Fibroblast of lung (primary cell): Measurements from ENCODE around the gene CDC25C. TPM values are rescaled to one million over a fixed set of nuclear protein-coding genes. Genes with fewer than 3 reads are reported as not detected.

ENCODE experiments used
- DNase-seq, 2 donors: peaks; one replicate each; pipeline versions ENCODE4 v3.0.0 to v3.0.0-alpha.2; 2010; ENCODE audit warnings: low read depth in 2 of 2
- H2AFZ ChIP-seq: 2 replicates; pipeline ENCODE4 v1.5.1; 2012; ENCODE audit warnings: low read length, control low read depth, inconsistent platforms
- H3K27ac ChIP-seq: 2 replicates; pipeline ENCODE4 v1.5.1; 2011; ENCODE audit warnings: low read length, control low read depth; ENCODE audit not compliant: insufficient read depth
- H3K27me3 ChIP-seq: 2 replicates; pipeline ENCODE4 v1.5.1; 2011; ENCODE audit warnings: mild to moderate bottlenecking, low read length; ENCODE audit not compliant: control insufficient read depth, insufficient read depth
- H3K36me3 ChIP-seq: 2 replicates; pipeline ENCODE4 v1.5.1; 2011; ENCODE audit warnings: low read length; ENCODE audit not compliant: control insufficient read depth, insufficient read depth
- H3K4me1 ChIP-seq: 2 replicates; pipeline ENCODE4 v1.5.1; 2011; ENCODE audit warnings: low read length; ENCODE audit not compliant: control insufficient read depth, insufficient read depth; ENCODE audit errors: extremely low read depth
- H3K4me2 ChIP-seq: 2 replicates; pipeline ENCODE4 v1.5.1; 2011; ENCODE audit warnings: low read length, control low read depth; ENCODE audit not compliant: insufficient read depth; ENCODE audit errors: extremely low read depth
- H3K4me3 ChIP-seq, 4 experiments: fragments of 200-600 bp in 1 of 4; sonication (generic) in 1 of 4; replicated peaks in 1 of 4; 2 replicates each; pipeline ENCODE4 v1.5.1; 2011 to 2016; ENCODE audit warnings: low read length in 4 of 4, low read depth in 3 of 4, mild to moderate bottlenecking in 3 of 4, control low read depth in 2 of 4, inconsistent platforms in 1 of 4, mixed read lengths in 1 of 4; ENCODE audit not compliant: insufficient read depth in 1 of 4; ENCODE audit errors: control extremely low read depth in 1 of 4
- H3K79me2 ChIP-seq: 2 replicates; pipeline ENCODE4 v1.5.1; 2012; ENCODE audit warnings: mild to moderate bottlenecking, low read length, inconsistent platforms; ENCODE audit not compliant: control insufficient read depth, insufficient read depth
- H3K9ac ChIP-seq: 2 replicates; pipeline ENCODE4 v1.5.1; 2011; ENCODE audit warnings: mild to moderate bottlenecking, low read length, control low read depth; ENCODE audit not compliant: insufficient read depth
- H3K9me3 ChIP-seq: 2 replicates; pipeline ENCODE4 v1.5.1; 2012; ENCODE audit warnings: low read depth, low read length; ENCODE audit not compliant: control insufficient read depth, insufficient read depth
- H4K20me1 ChIP-seq: 2 replicates; pipeline ENCODE4 v1.5.1; 2011; ENCODE audit warnings: low read length; ENCODE audit not compliant: control insufficient read depth, insufficient read depth; ENCODE audit errors: extremely low read depth
- EZH2 ChIP-seq: IDR thresholded peaks from 2 replicates; pipeline ENCODE4 v1.5.1; 2012; ENCODE audit warnings: low read length, control low read depth, mild to moderate bottlenecking; ENCODE audit errors: missing control alignments
- polyA plus RNA-seq, 2 donors: library from polyadenylated mRNA; depleted of rRNA in 1 of 2; stranded (reverse) in 1 of 2; unstranded in 1 of 2; fragments of >200 nt; gene quantifications; 2 replicates each; pipeline ENCODE4 v1.2.1, GENCODE V29; 2011 to 2012; ENCODE audit warnings: missing spikeins in 1 of 2
- total RNA-seq: library from RNA; depleted of rRNA; stranded (reverse); fragments of >200 nt; gene quantifications from 2 replicates; pipeline ENCODE4 v1.2.1, GENCODE V29; 2014
- TF ChIP-seq, protein P1 (sequence below), 2 donors: IDR thresholded peaks in 1 of 2; conservative IDR thresholded peaks in 1 of 2; 1 replicate in 1 of 2; 2 replicates in 1 of 2; pipeline ENCODE4 v1.5.1; 2011 to 2012; ENCODE audit warnings: low read length in 2 of 2, control low read depth in 1 of 2, inconsistent platforms in 1 of 2, low read depth in 1 of 2, mild to moderate bottlenecking in 1 of 2

Gene CDC25C
- total and polyA plus RNA-seq, 2 donors (not counting 1 experiment from before 2014, with no cell fraction given): 2.4 to 3.0 TPM

DNA sequence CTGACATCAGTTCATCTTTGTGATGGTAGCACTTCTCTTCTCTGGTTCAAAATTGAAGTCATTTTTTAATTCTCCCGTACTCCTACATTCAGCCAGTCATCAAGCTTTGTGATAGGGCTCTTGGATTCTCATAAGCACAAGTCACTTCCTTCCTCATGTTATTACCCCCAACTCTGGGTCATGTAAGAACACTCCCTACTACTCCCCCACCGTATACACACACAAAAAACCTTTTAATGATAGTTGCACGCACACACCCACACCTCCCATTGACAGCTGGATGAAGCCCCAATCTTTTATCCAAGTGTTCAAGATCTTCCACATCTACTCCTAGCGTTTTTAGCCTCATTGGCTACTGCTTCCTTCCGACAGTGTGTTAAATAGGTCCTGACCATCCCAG, 37.7 kb upstream of the CDC25C start:
- Histone ChIP-seq H3K9ac (no peak overlapping the region), H3K4me3 (no peak overlapping the region), H3K79me2 (peaks cover 44% of the 10 kb centered on the region), H4K20me1 (no peaks in the 10 kb centered on the region), H3K27me3 (no peaks in the 10 kb centered on the region), H3K27ac (no peak overlapping the region), H2AFZ (no peak overlapping the region), H3K4me1 (no peaks in the 10 kb centered on the region), H3K9me3 (no peaks in the 10 kb centered on the region), H3K4me2 (no peak overlapping the region), H3K36me3 (no peaks in the 10 kb centered on the region)
- no peak for DNase-seq
- TF ChIP-seq EZH2: no peak
- TF ChIP-seq, protein P1, sequence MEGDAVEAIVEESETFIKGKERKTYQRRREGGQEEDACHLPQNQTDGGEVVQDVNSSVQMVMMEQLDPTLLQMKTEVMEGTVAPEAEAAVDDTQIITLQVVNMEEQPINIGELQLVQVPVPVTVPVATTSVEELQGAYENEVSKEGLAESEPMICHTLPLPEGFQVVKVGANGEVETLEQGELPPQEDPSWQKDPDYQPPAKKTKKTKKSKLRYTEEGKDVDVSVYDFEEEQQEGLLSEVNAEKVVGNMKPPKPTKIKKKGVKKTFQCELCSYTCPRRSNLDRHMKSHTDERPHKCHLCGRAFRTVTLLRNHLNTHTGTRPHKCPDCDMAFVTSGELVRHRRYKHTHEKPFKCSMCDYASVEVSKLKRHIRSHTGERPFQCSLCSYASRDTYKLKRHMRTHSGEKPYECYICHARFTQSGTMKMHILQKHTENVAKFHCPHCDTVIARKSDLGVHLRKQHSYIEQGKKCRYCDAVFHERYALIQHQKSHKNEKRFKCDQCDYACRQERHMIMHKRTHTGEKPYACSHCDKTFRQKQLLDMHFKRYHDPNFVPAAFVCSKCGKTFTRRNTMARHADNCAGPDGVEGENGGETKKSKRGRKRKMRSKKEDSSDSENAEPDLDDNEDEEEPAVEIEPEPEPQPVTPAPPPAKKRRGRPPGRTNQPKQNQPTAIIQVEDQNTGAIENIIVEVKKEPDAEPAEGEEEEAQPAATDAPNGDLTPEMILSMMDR (conservative IDR thresholded peaks at IDR 0.05 in 1 of 2, IDR thresholded peaks at IDR 0.05 in 1 of 2; ENCODE audit: low read depth in 1 of 2, low read length in 2 of 2): no peak

DNA sequence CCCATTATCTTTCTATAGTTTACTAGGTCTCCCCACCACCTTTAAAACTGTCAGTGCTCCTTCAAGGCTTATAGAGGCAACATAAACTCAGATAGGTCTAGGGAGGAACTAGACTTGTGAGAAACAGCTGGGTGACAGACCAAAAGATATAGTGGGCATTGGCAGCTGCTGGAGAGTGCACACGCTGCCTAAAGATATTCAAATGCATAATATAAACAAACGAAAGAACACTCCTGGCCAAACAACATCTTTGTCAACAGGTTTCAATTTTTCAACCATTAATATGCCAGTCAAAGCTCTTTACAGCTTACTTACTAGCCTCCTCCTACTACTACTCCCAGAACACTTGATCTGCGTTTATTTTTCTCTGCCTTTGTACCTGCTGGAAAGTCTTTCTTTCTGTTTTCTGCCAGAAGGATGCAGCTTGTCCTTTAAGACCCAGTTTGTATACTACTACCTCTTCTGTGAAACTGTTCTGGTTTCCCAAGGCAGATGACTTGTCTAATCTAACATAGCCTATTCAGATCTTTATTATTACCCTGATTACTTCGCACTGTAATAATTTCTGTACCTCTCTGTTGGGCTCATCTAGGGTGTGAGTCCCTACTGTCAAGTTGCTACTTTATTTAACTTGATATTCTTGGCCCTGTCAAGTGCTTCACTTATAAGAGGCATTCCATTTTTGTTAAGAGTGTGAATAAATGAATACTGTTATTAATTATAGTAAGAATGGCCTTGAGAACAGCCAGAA, 35.2 kb upstream of the CDC25C start:
- TF ChIP-seq, protein P1 (conservative IDR thresholded peaks at IDR 0.05 in 1 of 2, IDR thresholded peaks at IDR 0.05 in 1 of 2; ENCODE audit: low read depth in 1 of 2, low read length in 2 of 2): no peak
- TF ChIP-seq EZH2: no peak
- Histone ChIP-seq H3K9me3 (no peaks in the 10 kb centered on the region), H3K4me2 (no peak overlapping the region), H3K27me3 (no peaks in the 10 kb centered on the region), H4K20me1 (no peaks in the 10 kb centered on the region), H2AFZ (no peak overlapping the region), H3K4me1 (no peaks in the 10 kb centered on the region), H3K79me2 (peaks cover 47% of the 10 kb centered on the region), H3K27ac (no peak overlapping the region), H3K36me3 (no peaks in the 10 kb centered on the region), H3K9ac (no peak overlapping the region), H3K4me3 (no peak overlapping the region)
- no peak for DNase-seq

DNA sequence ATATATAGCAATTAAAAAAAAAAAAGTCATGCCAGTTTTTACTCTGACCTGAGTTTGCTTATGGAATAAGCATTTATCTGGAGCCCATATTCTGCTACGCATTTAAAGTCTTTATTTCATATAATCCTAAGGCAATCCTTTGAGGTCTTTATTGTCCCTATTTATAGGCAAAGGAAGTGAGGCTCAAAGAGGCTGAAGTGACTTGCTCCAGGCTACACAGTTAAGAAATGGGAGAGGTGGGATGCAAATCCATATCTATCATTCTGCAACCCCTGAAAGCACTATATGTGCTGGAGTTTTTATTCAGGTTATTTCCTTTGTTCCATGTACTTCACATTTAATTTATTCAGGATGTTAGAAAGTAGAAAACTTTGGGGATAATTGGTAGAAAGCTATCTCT, 33.0 kb upstream of the CDC25C start:
- H2AFZ ChIP-seq: no peak overlapping the region
- H4K20me1 ChIP-seq: no peaks in the 10 kb centered on the region
- H3K4me1 ChIP-seq: no peaks in the 10 kb centered on the region
- H3K9ac ChIP-seq: no peak overlapping the region
- no peaks in the 10 kb centered on the region for H3K9me3 ChIP-seq
- DNase-seq: no peak
- H3K4me2 ChIP-seq: no peak overlapping the region
- no peaks in the 10 kb centered on the region for H3K27me3 ChIP-seq
- peaks cover 50% of the 10 kb centered on the region for H3K79me2 ChIP-seq
- TF ChIP-seq, protein P1 (conservative IDR thresholded peaks at IDR 0.05 in 1 of 2, IDR thresholded peaks at IDR 0.05 in 1 of 2; ENCODE audit: low read depth in 1 of 2, low read length in 2 of 2): no peak
- no peak for TF ChIP-seq EZH2
- H3K27ac ChIP-seq: no peak overlapping the region
- H3K36me3 ChIP-seq: no peaks in the 10 kb centered on the region
- no peak overlapping the region for H3K4me3 ChIP-seq
